GM04504 (cell line): ENCODE results near the gene RLN2.
"Not testable (repeated sequence)": the region's sequence is repeated elsewhere in the genome, so short reads cannot be mapped to it uniquely, and the experiment has no call there.

Experiments used
- DNase-seq: peaks from one replicate; pipeline ENCODE4 v3.0.0-alpha.2; 2012; ENCODE audit warnings: low read depth

Gene RLN2, protein sequence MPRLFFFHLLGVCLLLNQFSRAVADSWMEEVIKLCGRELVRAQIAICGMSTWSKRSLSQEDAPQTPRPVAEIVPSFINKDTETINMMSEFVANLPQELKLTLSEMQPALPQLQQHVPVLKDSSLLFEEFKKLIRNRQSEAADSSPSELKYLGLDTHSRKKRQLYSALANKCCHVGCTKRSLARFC

DNA sequence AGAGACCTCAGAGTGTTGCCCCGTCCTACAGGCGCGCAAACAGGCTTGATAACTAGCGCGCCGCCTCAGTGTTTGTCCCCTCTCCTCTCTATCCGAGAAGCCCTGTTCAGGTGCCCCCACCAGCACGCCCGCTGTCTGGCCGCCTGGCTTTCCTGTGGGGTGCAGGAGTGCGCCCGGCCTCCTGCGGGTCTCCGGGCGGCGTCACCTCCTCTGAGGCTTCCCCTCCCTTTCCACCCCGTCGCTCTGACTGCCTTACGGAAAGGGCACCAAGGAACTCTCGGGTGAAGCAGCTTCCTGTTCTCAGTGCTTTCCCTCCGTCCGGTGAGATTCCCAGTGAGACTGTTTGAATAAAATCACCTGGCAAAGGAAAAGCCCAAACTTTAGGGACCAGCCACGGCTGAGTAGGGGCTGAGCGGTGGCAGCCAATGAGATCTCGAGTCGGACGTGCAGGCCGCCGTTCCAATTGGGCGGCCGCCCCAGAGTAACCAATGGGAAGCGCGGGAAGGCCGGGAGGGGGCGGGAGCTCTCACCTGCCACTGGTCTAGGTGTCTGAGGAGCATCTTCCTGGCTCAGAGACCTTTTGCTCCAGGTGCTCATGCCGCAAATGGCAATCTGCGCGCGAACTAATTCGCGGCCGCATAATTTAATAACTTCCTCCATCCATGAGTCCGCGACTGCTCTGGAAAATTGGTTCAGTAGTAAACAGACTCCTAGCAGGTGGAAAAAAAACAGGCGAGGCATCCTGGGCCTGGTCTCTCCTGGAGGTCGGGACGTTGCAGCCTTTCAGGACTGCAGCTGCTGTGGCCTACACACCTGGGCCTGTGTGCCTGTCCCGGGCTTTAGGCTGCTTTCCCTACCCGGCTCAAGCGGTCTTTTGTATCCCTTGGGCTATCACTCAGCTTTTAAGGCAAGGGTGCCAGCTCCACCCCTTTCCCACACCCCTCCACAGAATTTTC lies at the start of gene RLN2:
TSS of gene RLN2 (minus strand) at position 877 of the 956 bp plus-strand sequence. CDS start at position 741, 136 bp downstream.
- DNase-seq: not testable (repeated sequence)

DNA sequence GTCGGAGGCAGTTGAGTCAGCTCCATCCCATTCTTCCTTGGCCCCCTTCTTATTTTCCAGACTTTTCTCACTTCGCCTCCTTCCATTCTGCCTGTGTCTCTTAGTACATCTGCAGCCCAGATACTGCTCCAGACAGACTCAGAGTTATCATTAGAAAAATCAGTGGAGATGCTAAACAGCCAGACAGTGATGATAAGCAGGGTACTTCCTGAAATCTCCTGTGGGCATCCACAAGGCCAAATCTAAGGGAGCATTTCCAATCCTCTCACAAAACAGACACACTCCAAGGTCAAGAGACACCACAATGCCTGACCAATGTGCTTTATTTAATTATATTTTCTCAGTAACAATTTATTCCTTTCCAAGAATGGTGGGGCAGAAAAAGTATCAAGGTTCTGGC lies 49.7 kb upstream of the RLN2 start:
- DNase-seq: no peak

DNA sequence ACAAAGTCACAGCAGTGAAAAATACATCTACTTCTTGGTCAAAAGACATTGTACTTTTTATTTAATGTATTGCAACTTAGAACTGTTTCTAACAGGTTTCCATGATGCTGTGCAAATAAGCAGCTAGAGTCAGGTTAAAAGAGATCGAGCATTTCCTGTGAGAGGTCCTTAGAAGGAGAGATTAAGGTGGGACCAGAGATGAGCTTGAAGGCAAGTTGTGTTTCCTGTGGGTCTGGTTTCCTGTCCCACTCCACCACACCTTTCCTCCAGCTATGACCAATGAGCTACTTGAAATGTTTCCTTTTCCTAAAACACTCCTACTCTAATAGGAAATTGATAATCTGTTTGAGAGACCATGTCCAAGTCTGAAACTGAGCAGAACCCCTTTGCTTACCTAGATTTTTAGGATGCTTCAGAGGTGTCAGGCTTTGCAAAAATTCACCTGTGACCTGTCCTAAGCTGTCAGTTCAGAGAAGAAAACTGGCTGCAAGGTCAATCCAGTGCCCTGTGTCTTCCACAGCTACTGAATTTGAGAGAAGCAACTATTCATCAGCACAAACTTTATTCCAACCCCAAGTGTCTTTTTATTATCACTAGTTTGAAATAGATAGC lies 48.2 kb upstream of the RLN2 start:
- no peak for DNase-seq

DNA sequence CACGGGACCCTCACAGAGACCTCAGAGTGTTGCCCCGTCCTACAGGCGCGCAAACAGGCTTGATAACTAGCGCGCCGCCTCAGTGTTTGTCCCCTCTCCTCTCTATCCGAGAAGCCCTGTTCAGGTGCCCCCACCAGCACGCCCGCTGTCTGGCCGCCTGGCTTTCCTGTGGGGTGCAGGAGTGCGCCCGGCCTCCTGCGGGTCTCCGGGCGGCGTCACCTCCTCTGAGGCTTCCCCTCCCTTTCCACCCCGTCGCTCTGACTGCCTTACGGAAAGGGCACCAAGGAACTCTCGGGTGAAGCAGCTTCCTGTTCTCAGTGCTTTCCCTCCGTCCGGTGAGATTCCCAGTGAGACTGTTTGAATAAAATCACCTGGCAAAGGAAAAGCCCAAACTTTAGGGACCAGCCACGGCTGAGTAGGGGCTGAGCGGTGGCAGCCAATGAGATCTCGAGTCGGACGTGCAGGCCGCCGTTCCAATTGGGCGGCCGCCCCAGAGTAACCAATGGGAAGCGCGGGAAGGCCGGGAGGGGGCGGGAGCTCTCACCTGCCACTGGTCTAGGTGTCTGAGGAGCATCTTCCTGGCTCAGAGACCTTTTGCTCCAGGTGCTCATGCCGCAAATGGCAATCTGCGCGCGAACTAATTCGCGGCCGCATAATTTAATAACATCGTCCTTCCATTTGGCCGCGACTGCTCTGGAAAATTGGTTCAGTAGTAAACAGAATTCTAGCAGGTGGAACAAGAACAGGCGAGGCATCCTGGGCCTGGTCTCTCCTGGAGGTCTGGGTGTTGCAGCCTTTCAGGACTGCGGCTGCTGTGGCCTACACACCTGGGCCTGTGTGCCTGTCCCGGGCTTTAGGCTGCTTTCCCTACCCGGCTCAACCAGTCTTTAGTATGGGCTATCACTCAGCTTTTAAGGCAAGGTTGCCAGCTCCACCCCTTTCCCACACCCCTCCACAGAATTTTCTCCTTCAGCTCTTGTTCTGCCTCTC lies 34.8 kb upstream of the RLN2 start, which contains the start of gene RLN1:
TSS of gene RLN1 (minus strand) at position 885 of the 990 bp plus-strand sequence. CDS start at position 755, 130 bp downstream.
- DNase-seq: not testable (repeated sequence)

DNA sequence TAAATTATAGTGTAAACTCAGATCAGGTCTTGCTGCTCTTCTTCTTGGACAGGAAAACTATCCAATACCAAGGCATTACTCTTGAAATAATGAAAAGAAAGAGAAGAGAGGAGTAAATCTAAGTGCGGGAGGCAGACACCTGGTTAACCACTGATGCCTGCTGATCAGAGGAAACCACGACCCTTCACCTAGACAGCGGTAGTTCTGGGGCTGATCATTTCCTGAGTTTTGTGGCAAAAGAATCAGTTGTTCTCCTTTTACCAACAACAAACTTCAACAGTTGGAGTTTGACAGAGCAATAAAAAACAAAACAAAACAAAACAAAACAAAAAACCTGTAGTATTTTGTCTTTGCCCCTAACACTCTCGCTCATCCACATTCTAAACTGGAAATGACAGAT lies 32.2 kb upstream of the RLN2 start:
- no peak for DNase-seq

DNA sequence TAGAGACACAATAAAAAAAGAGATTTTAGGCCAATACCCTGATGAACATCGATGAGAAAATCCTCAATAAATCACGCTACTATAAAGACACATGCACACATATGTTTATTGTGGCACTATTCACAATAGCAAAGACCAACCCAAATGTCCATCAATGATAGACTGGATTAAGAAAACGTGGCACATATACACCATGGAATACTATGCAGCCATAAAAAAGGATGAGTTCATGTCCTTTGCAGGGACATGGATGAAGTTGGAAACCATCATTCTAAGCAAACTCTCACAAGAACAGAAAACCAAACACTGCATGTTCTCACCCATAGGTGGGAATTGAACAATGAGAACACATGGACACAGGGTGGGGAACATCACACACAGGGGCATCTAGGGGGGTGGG lies 26.8 kb upstream of the RLN2 start:
- not testable (repeated sequence) for DNase-seq

DNA sequence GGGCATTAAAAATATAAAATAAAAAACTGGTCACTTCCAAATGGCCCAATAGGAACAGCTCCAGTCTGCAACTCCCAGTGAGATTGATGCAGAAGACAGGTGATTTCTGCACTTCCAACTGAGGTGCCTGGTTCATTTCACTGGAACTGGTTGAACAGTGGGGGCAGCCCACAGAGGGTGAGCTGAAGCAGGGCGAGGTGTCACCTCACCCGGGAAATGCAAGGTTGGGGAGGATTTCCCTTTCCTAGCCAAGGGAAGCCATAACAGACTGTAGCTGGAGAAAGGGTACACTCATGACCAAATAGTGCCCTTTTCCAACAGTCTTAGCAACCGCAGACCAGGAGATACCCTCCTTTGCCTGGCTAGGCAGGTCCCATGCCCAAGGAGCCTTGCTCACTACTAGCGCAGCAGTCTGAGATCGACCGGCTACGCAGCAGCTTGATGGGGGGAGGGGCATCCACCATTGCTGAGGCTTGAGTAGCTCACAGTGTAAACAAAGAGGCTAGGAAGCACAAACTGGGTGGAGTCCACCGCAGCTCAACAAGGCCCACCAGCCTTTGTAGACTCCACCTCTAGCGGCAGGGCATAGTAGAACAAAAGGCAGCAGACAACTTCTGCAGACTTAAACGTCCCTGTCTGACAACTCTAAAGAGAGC lies 22.5 kb upstream of the RLN2 start:
- DNase-seq: no peak

DNA sequence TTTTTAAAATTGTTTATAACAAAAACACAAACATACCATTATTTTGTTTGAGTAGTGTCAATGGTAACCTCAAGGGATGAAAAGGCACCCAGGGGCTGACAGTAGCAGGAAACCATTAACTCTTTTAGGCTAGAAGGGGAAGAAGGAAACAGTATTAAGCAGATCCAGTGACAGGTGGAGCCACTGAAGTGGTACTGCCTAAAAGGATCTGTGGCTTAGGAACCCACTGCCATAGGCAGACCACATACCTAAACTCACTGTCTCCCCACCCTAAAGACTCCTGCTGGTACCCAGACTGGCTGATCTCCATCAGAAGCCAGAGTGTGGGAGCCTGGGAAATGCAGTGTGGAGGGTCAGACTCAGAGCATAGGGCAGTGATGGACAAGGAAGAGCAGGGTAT lies 21.7 kb upstream of the RLN2 start:
- no peak for DNase-seq

DNA sequence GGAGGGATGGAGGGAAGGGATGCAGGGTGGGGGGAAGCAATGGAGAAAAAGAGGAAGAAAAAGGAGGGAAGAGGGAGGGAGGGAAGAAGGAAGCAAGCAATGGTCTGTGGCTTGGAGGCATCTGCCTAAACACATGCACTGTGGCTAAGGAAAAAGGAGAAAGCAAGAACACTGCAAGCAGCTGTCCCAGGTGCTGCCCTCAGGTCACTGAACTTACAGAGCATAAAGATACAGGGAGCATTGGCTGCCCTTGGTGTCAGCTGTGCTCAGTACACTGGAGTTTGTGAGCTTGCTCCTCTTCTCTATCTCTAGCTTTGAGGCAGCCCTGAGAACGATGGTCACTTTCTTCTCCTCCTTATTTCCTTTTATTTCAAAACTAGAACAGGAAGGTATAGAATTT lies 17.1 kb upstream of the RLN2 start:
- DNase-seq: not testable (repeated sequence)

DNA sequence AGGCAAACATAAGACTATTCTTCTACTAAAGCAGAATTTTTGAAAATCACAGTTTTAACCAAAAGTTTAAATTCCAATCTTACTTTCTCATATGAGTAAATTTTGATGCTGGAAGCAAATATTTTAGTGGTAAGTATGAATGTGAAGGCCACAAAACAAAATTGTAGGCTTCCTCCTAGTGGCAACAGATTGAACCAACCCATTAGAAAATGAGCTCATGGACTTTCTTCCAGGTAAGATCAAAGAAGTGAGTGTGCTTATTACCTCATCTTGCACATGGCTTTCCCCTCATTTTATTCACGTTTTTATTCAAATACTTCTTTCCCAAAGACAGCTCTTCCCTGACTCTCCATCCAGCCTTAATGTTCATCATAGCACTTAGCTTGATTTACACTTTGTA lies 16.5 kb upstream of the RLN2 start:
- DNase-seq: no peak

DNA sequence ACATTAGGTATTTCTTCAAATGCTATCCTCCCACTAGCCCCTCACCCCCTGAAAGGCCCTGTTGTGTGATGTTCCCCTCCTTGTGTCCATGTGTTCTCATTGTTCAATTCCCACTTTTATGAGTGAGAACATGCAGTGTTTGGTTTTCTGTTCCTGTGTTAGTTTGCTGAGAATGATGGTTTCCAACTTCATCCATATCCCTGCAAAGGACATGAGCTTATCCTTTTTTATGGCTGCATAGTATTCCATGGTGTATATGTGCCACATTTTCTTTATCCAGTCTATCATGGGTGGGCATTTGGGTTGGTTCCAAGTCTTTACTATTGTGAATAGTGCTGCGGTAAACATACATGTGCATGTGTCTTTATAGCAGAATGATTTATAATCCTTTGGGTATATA lies 11.9 kb upstream of the RLN2 start:
- DNase-seq: not testable (repeated sequence)

DNA sequence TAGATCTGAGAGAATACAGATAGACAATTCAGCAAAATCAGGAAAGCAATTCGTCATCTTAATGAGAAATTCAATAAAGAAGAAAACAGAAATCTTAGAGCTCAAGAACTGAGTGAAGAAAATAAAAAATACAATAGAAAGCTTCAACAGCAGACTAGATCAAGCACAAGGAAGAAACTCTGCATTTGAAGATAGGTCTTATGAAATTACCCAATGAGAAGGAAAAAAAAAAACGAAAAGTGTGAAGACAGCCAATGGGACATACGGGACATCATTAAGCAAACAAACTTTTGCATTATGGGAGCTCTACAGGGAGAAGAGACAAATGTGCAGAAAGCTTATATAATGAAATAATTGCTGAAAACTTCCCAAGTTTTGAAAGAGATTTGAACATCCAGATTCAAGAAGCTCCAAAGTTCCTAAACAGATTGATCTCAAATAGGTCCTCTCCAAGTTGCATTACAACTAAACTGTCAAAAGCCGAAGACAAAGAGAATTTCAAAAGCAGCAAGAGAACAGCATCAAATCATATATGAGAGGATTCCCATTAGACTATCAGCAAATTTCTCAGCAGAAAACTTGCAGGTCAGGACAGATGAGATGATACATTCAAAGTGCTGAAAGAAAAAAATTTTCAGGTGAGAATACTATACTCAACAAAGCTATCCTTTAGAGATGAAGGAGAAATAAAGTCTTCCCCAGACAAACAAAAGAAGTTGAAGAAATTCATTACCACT lies 10.8 kb upstream of the RLN2 start:
- DNase-seq: no peak

DNA sequence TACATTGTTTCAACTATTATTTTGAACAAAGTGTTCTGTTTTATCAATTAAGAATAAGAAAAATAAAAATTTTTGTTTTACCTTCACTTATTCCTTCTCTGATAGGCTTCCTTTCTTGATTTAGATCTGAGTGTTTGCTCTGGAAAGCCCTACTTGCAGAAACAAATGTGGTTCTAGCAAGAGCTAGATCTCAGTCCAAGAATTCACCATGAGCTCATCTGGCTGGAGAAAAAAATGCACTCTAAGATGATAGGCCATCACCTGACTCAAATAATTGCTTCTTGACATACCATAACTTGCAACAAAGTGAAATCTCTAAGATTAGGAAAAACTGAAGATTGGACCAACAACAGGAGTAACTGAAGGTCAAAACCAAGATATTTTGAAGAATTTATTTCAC lies 6.3 kb upstream of the RLN2 start:
- DNase-seq: no peak

DNA sequence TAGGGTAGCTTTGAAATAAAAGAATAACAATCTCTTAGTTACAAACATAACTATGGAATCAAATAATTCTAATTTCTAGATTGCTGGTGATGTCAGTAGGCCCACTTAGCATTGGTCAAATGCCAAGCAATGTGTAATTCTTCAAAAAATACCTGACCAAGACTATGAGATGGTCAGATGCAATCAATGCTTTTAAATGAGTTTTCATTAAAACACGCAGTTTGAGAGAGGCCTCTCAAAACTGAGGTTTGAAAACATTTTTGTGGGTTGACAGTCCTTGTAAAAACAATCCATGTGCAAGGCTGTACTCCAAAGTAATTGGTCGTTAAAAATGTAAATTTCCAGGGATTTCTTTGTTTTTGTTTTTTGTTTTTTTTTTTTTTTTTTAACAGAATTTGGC lies 1.2 kb upstream of the RLN2 start:
- DNase-seq: no peak

DNA sequence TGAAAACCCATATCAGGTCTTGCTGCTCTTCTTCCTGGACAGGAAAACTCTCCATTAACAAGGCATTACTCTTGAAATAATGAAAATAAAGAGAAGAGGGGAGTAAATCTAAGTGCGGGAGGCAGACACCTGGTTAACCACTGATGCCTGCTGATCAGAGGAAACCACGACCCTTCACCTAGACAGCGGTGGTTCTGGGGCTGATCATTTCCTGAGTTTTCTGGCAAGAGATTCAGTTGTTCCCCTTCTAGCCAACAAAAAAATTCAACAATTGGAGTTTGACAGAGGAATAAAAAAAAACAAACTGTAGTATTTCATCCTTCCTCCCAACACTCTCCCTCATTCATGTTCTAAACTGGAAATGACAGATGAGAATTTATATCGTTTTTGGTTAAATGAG lies 3.0 kb downstream of the RLN2 start:
- DNase-seq: no peak

DNA sequence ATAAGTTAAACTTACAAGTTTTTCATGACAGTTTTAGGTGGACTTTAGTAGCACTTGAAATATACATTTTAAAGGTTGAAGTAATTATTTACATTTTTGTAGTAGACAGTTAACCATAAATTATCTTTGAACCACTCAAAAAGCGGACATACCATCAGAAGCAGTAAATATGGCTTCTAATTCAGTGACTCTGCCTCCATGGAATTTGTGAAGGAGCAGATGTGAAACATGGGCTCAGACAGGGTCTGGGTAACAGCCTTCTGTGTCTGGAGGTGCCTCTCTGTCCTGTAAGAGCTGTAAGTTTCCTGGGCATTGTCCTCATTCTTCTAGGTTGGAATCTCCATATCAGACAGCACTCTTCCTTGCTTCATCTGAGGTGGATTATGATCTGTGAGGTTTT lies 12.4 kb downstream of the RLN2 start:
- DNase-seq: no peak

DNA sequence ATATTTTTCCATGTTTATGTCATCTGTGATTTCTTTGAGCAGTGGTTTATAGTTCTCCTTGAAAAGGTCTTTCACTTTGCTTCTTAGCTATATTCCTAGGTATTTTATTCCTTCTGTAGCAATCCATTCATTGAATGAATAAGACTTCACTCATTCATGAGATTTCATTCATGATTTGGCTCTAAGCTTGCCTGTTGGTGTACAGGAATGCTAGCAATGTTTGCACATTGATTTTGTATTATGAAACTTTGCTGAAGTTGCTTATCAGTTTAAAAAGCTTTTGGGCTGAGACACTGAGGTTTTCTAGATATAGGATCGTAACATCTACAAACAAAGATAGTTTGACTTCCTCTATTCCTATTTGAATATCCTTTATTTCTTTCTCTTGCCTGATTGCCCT lies 15.9 kb downstream of the RLN2 start:
- no peak for DNase-seq

DNA sequence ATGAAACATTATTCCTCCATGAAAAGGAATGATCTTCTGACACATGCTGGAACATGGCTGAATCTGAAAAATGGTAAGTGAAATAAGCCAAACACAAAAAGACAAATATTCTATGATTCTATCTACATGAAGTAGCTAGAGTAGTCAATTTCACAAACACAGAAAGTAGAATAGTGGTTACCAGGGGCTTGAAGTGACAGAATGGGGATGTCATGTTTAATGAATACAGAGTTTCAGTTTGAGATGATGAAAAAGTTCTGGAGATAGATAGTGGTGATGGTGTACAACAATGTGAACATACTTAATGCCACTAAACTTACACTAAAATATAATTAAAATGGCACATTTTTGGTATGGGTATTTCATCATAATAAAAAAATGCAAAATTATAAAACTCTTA lies 18.3 kb downstream of the RLN2 start:
- no peak for DNase-seq

DNA sequence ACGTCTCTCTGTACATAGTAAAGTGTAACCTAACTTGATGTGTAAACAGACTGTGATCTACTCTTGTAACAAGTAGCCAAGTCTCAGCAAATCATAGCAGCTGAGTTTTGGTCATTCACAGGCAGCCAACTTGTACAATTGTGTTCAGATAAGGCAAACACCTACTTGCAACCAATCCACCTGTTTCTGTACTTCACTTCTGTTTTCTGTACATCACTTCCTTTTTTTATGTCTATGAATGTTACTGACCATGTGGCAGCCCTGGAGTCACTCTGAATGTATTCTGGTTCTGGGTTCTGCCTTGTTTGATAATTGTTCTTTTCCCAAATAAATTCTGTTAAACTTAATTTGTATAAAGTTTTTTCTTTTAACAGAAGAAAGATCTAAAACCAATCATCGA lies 26.0 kb downstream of the RLN2 start:
- no peak for DNase-seq

DNA sequence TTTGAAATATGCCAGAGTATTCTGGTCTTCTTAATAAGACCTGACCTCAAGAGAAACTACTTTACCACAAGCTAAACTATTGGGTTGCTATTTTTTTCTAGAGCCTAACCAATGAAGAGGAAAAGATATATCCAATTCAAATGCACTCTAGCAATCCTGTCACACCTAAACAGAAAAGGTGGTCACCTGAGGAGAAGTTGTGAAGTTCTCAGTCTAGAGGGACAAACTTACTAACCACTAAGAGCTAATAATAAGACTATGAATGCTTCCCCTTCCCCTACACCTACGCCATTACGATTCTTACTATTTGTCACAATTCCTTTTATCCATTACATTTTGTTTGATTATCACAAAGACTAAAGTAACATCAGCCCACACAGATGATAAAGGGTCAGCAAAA lies 29.7 kb downstream of the RLN2 start:
- DNase-seq: no peak
